Measurements from ENCODE around the gene LTO1.

DNA sequence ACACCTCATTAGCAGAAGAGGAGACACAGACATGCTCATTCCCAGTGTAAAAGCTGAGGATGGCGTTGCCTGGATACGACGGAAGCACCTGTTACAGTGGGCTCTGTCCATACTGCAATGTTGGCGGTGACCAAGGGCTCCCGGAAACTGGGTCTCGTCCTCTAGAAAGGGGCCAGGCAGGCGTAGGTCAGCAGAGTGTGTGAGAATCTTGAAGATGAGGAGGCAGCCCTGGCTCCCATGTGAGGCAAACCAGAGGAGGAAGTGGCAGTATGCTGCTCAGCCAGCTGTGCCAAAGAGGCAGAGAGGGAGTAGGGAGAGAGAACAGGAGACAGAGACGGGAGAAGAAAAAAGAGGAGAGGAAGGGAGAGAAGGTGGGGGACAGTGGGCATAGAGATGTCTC, 10.3 kb downstream of the LTO1 start:
- TF ChIP-seq POLR2AphosphoS5 (IDR thresholded peaks at IDR 0.05; ENCODE audit: low read depth, low read length) (no peak), POLR2A (IDR thresholded peaks at IDR 0.05; ENCODE audit: low read depth, low read length) (no peak), TAF1 (IDR thresholded peaks at IDR 0.05; ENCODE audit: borderline replicate concordance, low read depth, low read length) (no peak)

Data from GM12892 (cell line).